Measurements from ENCODE around the gene PTTG1IP. TPM values are rescaled to one million over a fixed set of nuclear protein-coding genes. Genes with fewer than 3 reads are reported as not detected.

The PTTG1IP gene
- total and polyA plus RNA-seq, 2 of the 4 experiments (the other 2 are of a cell fraction) = 167 to 194 TPM

DNA sequence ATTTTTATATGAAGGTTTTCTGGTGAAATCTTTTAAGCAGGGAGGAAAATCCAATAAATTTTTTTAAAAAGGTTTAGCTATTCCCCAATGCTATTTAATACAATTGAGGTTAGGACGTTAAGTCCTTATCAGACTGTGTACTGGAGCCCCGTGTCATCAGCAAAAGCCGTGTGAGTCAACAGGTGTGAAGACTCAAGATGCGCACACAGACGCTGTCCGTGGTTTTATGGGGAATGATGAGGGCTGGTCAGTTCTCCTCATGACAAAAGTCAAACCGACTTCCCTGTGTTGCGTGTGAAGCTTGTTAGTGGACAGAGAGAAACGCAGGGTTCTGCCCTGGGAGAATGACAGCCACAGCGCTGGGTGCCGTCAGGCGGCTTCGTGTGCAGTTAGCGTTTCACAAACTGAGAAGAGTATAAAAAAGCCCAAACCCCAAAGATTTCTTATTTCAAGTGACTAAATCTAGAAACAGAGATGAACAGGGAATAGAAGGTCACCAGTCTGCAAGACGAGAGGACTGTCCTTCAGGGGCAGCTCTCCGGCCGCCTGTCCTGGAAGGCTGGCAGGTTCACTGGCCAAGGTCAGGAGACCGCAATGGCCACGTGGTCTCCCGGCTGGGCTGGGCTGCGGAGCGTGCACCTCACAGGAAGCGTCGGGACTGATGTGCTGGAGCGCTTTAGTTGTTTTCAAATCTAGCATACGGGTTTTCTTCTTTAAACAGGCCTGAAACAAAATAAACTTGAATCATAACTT lies 22.4 kb downstream of the PTTG1IP start:
- Histone ChIP-seq H4K8ac (ENCODE audit: low read depth in 2 of 2, low read length in 2 of 2) (no peak overlapping the region), H2BK15ac (ENCODE audit: low read depth, low read length) (no peak overlapping the region), H3K4me3 (ENCODE audit: insufficient read depth, low read depth, low read length) (no peak overlapping the region), H3K4me2 (ENCODE audit: low read depth, low read length) (no peak overlapping the region), H2BK5ac (ENCODE audit: low read depth, low read length, poor library complexity, severe bottlenecking) (no peak overlapping the region), H3K27ac (ENCODE audit: insufficient read depth, low read length) (no peak overlapping the region), H3K9me1 (ENCODE audit: insufficient read depth, low read length) (peaks cover 13% of the 10 kb centered on the region; the same call in 1 of the 2 replicates), H4K20me1 (ENCODE audit: insufficient read depth, low read length) (peaks cover 31% of the 10 kb centered on the region), H3K27me3 (ENCODE audit: control insufficient read depth, insufficient read depth, low read length) (no peaks in the 10 kb centered on the region), H3K4ac (ENCODE audit: low read depth, low read length) (no peak overlapping the region), H3K36me3 (ENCODE audit: control insufficient read depth, insufficient read depth, low read length) (peaks cover 55% of the 10 kb centered on the region), H2BK120ac (ENCODE audit: low read depth, low read length) (no peak overlapping the region), H2BK20ac (ENCODE audit: low read depth, low read length) (no peak overlapping the region), H3K18ac (ENCODE audit: low read depth, low read length) (no peak overlapping the region), H3K9ac (ENCODE audit: low read depth, low read length) (no peak overlapping the region), H3K4me1 (ENCODE audit: control insufficient read depth, insufficient read depth, low read length) (no peaks in the 10 kb centered on the region), H3K79me1 (ENCODE audit: low read depth in 1 of 2, low read length in 2 of 2) (peaks cover 51% of the 10 kb centered on the region in 2 experiments), H3K56ac (ENCODE audit: extremely low read depth, insufficient read depth, low read length) (no peak overlapping the region), H3K14ac (replicated peaks; ENCODE audit: low read depth, low read length) (no peak overlapping the region), H3K9me3 (ENCODE audit: control insufficient read depth, insufficient read depth, low read length) (no peaks in the 10 kb centered on the region), H2AFZ (replicated peaks; ENCODE audit: low read length, poor library complexity) (no peak overlapping the region), H4K5ac (ENCODE audit: low read depth, low read length) (no peak overlapping the region), H4K91ac (ENCODE audit: insufficient read depth, low read depth, low read length) (no peak overlapping the region), H2AK9ac (replicated peaks; ENCODE audit: low read depth, low read length, poor library complexity) (no peak overlapping the region), H3K23ac (ENCODE audit: low read depth, low read length) (no peak overlapping the region), H2AK5ac (ENCODE audit: low read depth, low read length) (no peak overlapping the region)
- ATAC-seq (ENCODE audit: low read depth) (no peak), DNase-seq (no peak)
- ChIA-PET POLR2A (ENCODE audit: unreplicated experiment) (no interaction called here), CTCF (no interaction called here)
- BruUV-seq (replicated peaks) = no TSS peak
- intact Hi-C loops (cut with micrococcal nuclease) = no loop called here
- dilution Hi-C loops (cut with HindIII; ENCODE audit: low sequenced_read_pairs, unreplicated experiment) = no loop called here
- 82% methylated on average over 8 of the region's 26 CpGs; no CpG with 5 or more reads in 1 of the 2 experiments for WGBS, 2 experiments (ENCODE audit: extremely low coverage in 2 of 2, insufficient read length in 1 of 2)
- no peak for TF ChIP-seq MAFK (IDR thresholded peaks at IDR 0.05; ENCODE audit: low read depth, low read length)
- TF ChIP-seq FOS (IDR thresholded peaks at IDR 0.05; ENCODE audit: low read depth, low read length) = no peak
- no peak for TF ChIP-seq MXI1 (IDR thresholded peaks at IDR 0.05; ENCODE audit: borderline replicate concordance, low read depth, low read length)
- no peak for TF ChIP-seq SMC3 (IDR thresholded peaks at IDR 0.05; ENCODE audit: low read depth, low read length)
- TF ChIP-seq MAZ (IDR thresholded peaks at IDR 0.05; ENCODE audit: borderline replicate concordance, low read depth, low read length) = no peak
- in situ Hi-C loops (cut with MboI; ENCODE audit: low sequenced_read_pairs) = no loop called here

All from IMR-90 (cell line).